OCI-LY1 (cell line): ENCODE measurements around the gene KLHL20.
"Not testable (repeated sequence)": the region's sequence is repeated elsewhere in the genome, so short reads cannot be mapped to it uniquely, and the experiment has no call there.

ENCODE experiments used
- H2AFZ ChIP-seq: fragments of 200-600 bp; sonication (generic), shearing (Covaris generic); 2 replicates; pipeline ENCODE4 v1.6.0; 2014; ENCODE audit warnings: antibody characterized with exemption, mild to moderate bottlenecking, low read length
- H3F3A ChIP-seq: fragments of 200-600 bp; sonication (generic), shearing (Covaris generic); 2 replicates; pipeline ENCODE4 v1.6.0; 2014; ENCODE audit warnings: mild to moderate bottlenecking, antibody characterized with exemption, low read length, moderate library complexity; ENCODE audit not compliant: insufficient read depth
- H3K27ac ChIP-seq: fragments of 200-600 bp; sonication (generic); 2 replicates; pipeline ENCODE4 v1.5.1; 2014; ENCODE audit warnings: low read length, mixed run types, mild to moderate bottlenecking, low read depth; ENCODE audit not compliant: poor library complexity, severe bottlenecking
- H3K27me3 ChIP-seq: fragments of 200-600 bp; sonication (generic); 2 replicates; pipeline ENCODE4 v1.6.0; 2014; ENCODE audit warnings: antibody characterized with exemption, mild to moderate bottlenecking, low read length, moderate library complexity; ENCODE audit not compliant: insufficient read depth
- H3K36me3 ChIP-seq: fragments of 200-600 bp; sonication (generic); 2 replicates; pipeline ENCODE4 v1.6.1; 2014; ENCODE audit warnings: mild to moderate bottlenecking, antibody characterized with exemption, low read length, moderate library complexity, mixed read lengths; ENCODE audit not compliant: insufficient read depth
- H3K4me1 ChIP-seq: fragments of 200-600 bp; sonication (generic); 2 replicates; pipeline ENCODE4 v1.5.1; 2014; ENCODE audit warnings: mild to moderate bottlenecking, low read length, moderate library complexity; ENCODE audit not compliant: insufficient read depth, severe bottlenecking
- H3K4me2 ChIP-seq: fragments of 200-600 bp; sonication (generic), shearing (Covaris generic); 2 replicates; pipeline ENCODE4 v1.6.1; 2014; ENCODE audit warnings: low read length
- H3K4me3 ChIP-seq: fragments of 200-600 bp; sonication (generic); 2 replicates; pipeline ENCODE4 v1.5.1; 2014; ENCODE audit warnings: low read length, low read depth, mild to moderate bottlenecking, mixed read lengths; ENCODE audit not compliant: poor library complexity, severe bottlenecking
- H3K79me2 ChIP-seq: fragments of 200-600 bp; shearing (Covaris generic); 2 replicates; pipeline ENCODE4 v1.6.1; 2016; ENCODE audit warnings: mixed run types, low read length, mixed read lengths; ENCODE audit not compliant: insufficient read depth
- H3K9ac ChIP-seq: fragments of 200-600 bp; sonication (generic), shearing (Covaris generic); 2 replicates; pipeline ENCODE4 v1.6.1; 2014; ENCODE audit warnings: mild to moderate bottlenecking, low read length, mixed read lengths
- H3K9me2 ChIP-seq: fragments of 200-600 bp; sonication (generic), shearing (Covaris generic); 2 replicates; pipeline ENCODE4 v1.6.1; 2014; ENCODE audit warnings: low read depth, mild to moderate bottlenecking, low read length, mixed read lengths
- H3K9me3 ChIP-seq: fragments of 200-600 bp; shearing (Covaris generic); 2 replicates; pipeline ENCODE4 v1.6.1; 2014; ENCODE audit warnings: low read length, mixed read lengths
- H4K20me1 ChIP-seq: fragments of 200-600 bp; sonication (generic), shearing (Covaris generic); 2 replicates; pipeline ENCODE4 v1.6.0; 2016; ENCODE audit warnings: mild to moderate bottlenecking, low read length; ENCODE audit not compliant: insufficient read depth
- EZH2 ChIP-seq: fragments of 200-600 bp; sonication (generic), shearing (Covaris generic); IDR thresholded peaks from 2 replicates; pipeline ENCODE4 v1.8.0; 2017; ENCODE audit warnings: borderline replicate concordance, mixed run types, mild to moderate bottlenecking, antibody characterized with exemption, low read length, moderate library complexity, mixed read lengths
- TF ChIP-seq, protein P1 (sequence below): fragments of 200-600 bp; sonication (generic), shearing (Covaris generic); IDR thresholded peaks from 2 replicates; pipeline ENCODE4 v1.5.1; 2017; ENCODE audit warnings: mild to moderate bottlenecking, antibody characterized with exemption, low read length, moderate library complexity, mixed read lengths

The KLHL20 gene

DNA sequence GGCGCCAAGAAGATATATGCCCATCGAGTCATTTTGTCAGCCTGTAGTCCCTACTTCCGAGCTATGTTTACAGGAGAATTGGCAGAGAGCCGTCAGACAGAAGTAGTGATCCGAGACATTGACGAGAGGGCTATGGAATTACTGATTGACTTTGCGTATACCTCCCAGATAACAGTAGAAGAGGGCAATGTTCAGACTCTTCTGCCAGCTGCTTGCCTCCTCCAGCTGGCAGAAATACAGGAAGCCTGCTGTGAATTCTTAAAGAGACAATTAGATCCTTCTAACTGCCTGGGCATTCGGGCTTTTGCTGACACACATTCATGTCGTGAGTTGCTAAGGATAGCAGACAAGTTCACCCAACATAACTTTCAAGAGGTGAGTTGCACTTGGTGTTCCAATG, 19.1 kb downstream of the KLHL20 start:
- TF ChIP-seq EZH2: no peak
- TF ChIP-seq, protein P1, sequence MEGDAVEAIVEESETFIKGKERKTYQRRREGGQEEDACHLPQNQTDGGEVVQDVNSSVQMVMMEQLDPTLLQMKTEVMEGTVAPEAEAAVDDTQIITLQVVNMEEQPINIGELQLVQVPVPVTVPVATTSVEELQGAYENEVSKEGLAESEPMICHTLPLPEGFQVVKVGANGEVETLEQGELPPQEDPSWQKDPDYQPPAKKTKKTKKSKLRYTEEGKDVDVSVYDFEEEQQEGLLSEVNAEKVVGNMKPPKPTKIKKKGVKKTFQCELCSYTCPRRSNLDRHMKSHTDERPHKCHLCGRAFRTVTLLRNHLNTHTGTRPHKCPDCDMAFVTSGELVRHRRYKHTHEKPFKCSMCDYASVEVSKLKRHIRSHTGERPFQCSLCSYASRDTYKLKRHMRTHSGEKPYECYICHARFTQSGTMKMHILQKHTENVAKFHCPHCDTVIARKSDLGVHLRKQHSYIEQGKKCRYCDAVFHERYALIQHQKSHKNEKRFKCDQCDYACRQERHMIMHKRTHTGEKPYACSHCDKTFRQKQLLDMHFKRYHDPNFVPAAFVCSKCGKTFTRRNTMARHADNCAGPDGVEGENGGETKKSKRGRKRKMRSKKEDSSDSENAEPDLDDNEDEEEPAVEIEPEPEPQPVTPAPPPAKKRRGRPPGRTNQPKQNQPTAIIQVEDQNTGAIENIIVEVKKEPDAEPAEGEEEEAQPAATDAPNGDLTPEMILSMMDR: no peak
- Histone ChIP-seq H3K36me3 (peaks cover 25% of the 10 kb centered on the region), H3K27ac (no peak overlapping the region), H3F3A (no peaks in the 10 kb centered on the region), H3K4me2 (no peak overlapping the region), H3K27me3 (no peaks in the 10 kb centered on the region), H3K4me3 (no peak overlapping the region), H3K79me2 (0 out of 2 replicates have a peak, but pooled peaks cover 3% of the 10 kb centered on the region), H3K9me2 (no peaks in the 10 kb centered on the region), H3K9ac (no peak overlapping the region), H2AFZ (no peak overlapping the region), H4K20me1 (no peaks in the 10 kb centered on the region), H3K9me3 (no peaks in the 10 kb centered on the region), H3K4me1 (no peaks in the 10 kb centered on the region)

DNA sequence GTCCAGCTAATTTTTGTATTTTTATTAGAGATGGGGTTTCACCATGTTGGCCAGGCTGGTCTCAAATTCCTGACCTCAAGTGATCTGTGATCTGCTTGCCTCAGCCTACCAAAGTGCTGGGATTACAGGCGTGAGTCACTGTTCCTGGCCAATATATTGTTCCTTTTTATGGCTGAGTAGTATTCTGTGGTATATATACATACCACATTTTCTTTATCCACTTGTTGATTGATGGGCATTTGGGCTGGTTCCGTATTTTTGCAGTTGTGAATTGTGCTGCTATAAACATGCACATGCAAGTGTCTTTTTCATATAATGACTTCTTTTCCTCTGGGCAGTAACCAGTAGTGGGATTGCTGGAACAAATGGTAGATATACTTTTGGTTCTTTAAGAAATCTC, 21.3 kb downstream of the KLHL20 start:
- H3K9me2 ChIP-seq, H3K27ac ChIP-seq: not testable (repeated sequence)

DNA sequence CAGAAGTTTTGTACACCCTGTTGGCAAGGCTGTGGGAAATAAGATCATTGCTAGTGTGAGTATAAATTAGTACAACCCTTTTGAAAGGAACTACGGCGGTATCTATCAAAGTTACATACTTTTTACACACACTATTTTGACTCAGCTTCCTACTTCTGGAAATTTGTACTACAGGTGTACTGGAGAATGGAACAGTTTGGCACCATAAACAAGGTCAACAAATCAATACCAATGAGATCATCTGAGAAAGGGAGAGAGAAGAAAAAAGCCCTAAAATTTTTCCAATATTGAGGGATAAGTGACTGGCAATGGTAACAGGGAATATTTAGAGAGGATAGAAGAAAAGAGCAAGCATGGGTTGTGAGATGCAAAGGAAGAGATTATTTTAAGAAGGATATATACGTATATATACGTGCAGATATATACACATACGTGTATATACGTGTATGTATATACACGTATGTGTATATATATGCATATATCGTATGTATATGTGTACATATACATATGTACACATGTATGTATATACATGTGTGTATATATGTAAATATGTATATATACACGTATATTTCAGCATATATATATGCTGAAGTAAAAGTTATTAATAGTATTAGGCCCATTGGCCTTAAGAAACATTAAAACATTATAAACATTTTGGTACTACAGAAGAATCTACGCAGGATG, 27.6 kb downstream of the KLHL20 start:
- Histone ChIP-seq H3K4me3 (no peak overlapping the region), H3F3A (no peaks in the 10 kb centered on the region), H3K27ac (no peak overlapping the region), H3K9ac (no peak overlapping the region), H3K27me3 (no peaks in the 10 kb centered on the region), H3K79me2 (peaks cover 13% of the 10 kb centered on the region; the same call in 1 of the 2 replicates), H3K4me2 (no peak overlapping the region), H3K9me2 (no peaks in the 10 kb centered on the region), H3K36me3 (peaks cover 28% of the 10 kb centered on the region), H3K9me3 (no peaks in the 10 kb centered on the region), H4K20me1 (no peaks in the 10 kb centered on the region), H2AFZ (no peak overlapping the region), H3K4me1 (no peaks in the 10 kb centered on the region)
- TF ChIP-seq EZH2: no peak
- TF ChIP-seq, protein P1: no peak

More for the DNA sequence above, 21.3 kb downstream of the KLHL20 start:
- not testable (repeated sequence) for H3K79me2 ChIP-seq, H3K4me3 ChIP-seq, H3F3A ChIP-seq, H3K9me3 ChIP-seq, H2AFZ ChIP-seq, H3K4me1 ChIP-seq, H3K9ac ChIP-seq, H3K4me2 ChIP-seq, H4K20me1 ChIP-seq, H3K27me3 ChIP-seq
- peaks cover 32% of the 10 kb centered on the region for H3K36me3 ChIP-seq

DNA sequence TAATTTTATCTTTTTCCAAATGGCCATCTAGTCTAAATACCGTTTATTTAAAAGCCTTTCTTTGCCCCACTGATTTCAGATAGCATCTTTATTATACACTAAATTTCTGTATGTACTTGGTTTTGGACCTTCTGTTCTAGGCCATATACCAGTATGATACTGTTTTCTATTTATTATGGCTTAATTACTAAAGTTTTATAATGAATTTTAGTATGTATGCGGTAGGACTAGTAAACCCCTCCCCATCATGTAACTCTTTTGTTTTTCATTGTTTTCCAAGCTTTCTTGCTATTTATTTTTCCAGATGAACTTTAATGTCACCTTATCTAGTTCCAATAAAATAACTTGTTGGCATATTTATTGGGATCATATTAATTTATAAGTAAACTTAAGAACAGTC, 29.9 kb downstream of the KLHL20 start:
- Histone ChIP-seq H3K4me3 (no peak overlapping the region), H3K9ac (no peak overlapping the region), H3K4me1 (no peaks in the 10 kb centered on the region), H3F3A (no peaks in the 10 kb centered on the region), H3K9me2 (no peaks in the 10 kb centered on the region), H3K27me3 (no peaks in the 10 kb centered on the region), H2AFZ (no peak overlapping the region), H4K20me1 (no peaks in the 10 kb centered on the region), H3K79me2 (peaks cover 10% of the 10 kb centered on the region; the same call in 1 of the 2 replicates), H3K9me3 (no peaks in the 10 kb centered on the region), H3K27ac (no peak overlapping the region), H3K36me3 (peaks cover 25% of the 10 kb centered on the region), H3K4me2 (no peak overlapping the region)
- TF ChIP-seq EZH2: no peak
- TF ChIP-seq, protein P1: no peak
